Non-pigmented ciliary epithelial cell (primary cell): ENCODE measurements around the gene ST3GAL2.
"Not testable (repeated sequence)": the region's sequence is repeated elsewhere in the genome, so short reads cannot be mapped to it uniquely, and the experiment has no call there.

Source experiments
- DNase-seq: peaks from one replicate; pipeline ENCODE4 v3.0.0-alpha.2; 2010; ENCODE audit warnings: low read depth

The ST3GAL2 gene

DNA sequence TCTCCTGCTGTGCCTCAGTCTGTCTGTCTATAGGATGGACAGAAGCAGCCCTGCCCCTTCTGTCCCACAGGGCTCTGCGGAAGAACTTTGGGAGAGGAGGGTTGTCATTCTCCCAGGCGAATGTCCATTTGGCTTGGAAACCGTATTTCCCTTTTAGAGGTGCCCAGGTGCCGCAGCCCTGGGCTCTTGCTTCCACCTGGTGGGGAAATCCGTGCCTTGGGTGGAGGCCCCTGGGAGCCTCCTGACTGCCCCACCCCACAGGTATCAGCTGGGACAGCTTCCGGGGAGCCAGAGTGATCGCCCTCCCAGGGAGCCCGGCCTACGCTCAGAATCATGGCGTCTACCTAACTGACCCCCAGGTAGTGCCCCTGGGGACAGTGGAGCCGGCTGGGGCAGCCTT, 28.2 kb upstream of the ST3GAL2 start:
- DNase-seq: no peak

DNA sequence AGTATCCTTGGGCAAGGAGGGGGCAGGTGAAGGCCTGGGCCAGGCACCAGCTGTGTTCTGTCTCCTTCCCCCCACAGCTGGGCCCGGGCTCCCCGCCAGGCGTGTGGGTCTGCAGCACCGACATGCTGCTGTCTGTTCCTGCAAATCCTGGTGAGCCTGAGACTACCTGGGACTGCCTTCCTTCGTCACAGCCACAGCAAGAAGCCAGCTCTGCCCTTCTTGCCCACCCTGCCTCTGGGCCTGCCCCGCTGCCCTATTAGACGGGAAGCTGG, 27.8 kb upstream of the ST3GAL2 start:
- no peak for DNase-seq

- no peak for DNase-seq
Observed at GRCh38 chr16:70465999-70466804, 27.3 kb upstream of the ST3GAL2 start.

- no peak for DNase-seq
Observed at GRCh38 chr16:70463235-70463634, 24.3 kb upstream of the ST3GAL2 start.

DNA sequence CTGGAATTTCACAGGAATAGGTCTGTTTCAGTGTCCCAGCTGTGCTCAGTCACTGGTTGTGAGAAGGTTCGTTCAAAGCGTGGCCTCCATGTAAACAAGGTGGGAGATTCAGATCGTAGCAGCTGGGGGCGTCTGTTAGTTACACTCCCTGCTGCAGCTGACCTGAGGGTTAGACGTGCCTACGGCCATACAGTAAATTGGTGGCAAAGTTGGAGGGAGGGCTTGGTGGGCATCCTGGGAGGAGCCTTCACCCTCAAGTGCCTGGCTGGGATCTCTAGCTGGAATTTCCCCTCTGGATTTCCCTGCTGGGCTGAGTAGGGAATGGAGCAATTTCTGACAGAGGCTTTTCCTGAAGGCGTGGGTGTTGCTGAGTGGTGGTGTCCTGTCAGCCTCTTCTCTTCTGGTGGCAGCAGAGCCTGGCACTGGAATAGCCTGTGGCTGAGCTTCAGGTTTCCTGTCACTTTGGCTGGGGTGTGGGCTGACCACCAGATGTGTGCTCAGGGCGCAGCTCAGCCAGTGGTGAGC, 21.9 kb upstream of the ST3GAL2 start:
- no peak for DNase-seq

GRCh38 chr16:70457446-70458166, 18.7 kb upstream of the ST3GAL2 start:
- DNase-seq: no peak

- no peak for DNase-seq
Observed at GRCh38 chr16:70455910-70456309, 17.0 kb upstream of the ST3GAL2 start.

- DNase-seq: no peak
Observed at GRCh38 chr16:70454222-70455034, 15.5 kb upstream of the ST3GAL2 start, which contains the start of gene FCSK. Gene FCSK, plus strand, starts transcription at chr16:70454595. Its CDS starts 8,596 bp downstream, at chr16:70463191.

GRCh38 chr16:70453892-70454221, 15.0 kb upstream of the ST3GAL2 start:
- DNase-seq: no peak

GRCh38 chr16:70453117-70453891, 14.4 kb upstream of the ST3GAL2 start:
- no peak for DNase-seq

DNA sequence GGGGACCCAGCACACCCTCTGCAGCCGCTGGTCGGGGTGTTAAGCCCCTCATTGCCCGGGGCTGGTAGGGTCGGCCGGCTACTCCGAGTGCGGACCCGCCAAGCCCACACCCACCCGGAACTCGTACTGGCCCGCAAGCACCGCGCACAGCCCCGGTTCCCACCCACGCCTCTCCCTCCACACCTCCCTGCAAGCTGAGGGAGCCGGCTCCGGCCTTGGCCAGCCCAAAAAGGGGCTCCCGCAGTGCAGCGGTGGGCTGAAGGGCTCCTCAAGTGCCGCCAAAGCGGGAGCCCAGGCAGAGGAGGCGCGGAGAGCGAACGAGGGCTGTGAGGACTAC, 12.1 kb upstream of the ST3GAL2 start:
- DNase-seq: not testable (repeated sequence)

GRCh38 chr16:70450142-70451003, 11.5 kb upstream of the ST3GAL2 start:
- not testable (repeated sequence) for DNase-seq

- DNase-seq: no peak
Observed at GRCh38 chr16:70448075-70448474, 9.2 kb upstream of the ST3GAL2 start.

DNA sequence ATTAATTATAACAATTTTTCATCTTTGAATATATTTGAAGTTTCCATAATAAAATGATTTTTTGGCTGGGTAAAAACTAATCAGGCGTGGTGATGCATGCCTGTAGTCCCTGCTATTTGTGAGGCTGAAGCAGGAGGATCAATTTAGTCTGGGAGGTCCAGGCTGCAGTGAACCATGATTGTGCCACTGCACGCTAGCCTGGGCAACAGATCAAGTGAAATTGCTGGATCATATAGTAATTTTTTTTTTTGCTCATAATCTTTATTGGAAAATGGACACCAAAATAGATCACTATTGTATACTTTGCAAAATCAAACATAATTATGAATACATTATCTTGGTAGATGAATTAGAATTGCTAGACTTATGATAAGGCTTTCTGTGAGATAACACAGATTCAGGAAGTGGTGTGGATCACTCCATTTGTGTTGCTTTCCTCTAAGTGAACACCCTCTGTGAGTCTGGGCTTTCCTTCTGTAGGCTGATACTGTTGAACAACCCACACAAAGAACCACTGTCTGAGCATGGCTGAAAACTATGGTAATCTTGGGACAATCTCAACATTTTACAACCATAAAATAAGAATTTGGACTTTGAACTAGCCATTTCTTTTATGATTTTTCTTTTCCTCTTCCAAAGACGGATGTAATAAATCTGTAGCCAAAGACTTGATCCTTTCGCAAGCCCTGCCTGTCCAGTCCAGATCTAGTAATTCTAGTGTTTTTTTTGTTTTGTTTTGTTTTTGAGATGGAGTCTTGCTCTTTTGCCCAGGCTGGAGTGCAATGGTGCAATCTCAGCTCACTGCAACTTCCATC, 5.6 kb upstream of the ST3GAL2 start:
- DNase-seq: no peak

DNA sequence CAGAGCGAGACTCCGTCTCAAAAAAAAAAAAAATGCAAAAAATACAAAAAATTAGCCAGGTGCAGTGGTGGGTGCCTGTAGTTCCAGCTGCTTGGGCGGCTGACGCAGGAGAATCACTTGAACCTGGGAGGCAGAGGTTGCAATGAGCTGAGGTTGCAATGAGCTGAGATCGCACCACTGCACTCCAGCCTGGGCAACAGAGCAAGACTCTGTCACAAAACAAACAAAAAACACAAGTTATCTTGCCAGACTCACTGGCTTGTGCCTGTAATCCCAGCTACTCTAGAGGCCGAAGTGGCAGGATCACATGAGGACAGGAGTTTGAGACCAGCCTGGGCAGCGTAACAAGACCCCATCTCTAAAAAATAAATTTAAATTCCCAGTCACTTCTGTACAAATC, 3.4 kb upstream of the ST3GAL2 start:
- no peak for DNase-seq

- no peak for DNase-seq
Observed at GRCh38 chr16:70441406-70441990, 2.6 kb upstream of the ST3GAL2 start.

GRCh38 chr16:70440009-70440692, 1.3 kb upstream of the ST3GAL2 start:
- no peak for DNase-seq

DNA sequence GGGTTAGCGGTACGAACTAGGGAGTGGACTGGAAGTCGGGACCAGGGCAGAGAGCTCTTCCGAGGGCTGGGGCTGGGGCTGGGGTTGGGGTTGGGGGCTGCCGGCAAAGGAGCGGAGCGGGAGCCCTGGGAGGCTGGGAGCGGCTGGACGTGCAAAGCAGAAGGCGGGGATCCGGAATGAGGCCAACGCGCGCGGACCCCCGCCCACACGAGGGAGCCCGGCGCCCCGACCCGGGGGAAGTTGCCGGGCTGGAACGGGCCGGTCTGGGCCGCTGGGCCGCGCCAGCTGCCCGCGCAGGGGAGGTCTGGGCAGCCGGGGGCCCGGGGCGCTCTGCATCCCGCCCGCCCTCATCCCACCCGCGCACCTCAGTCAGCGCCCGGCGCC, 323 bp downstream of the ST3GAL2 start:
- no peak for DNase-seq
